Psoas muscle (tissue), 8 donors: ENCODE measurements around the gene CDHR3. TPM values are rescaled to one million over a fixed set of nuclear protein-coding genes. Genes with fewer than 3 reads are reported as not detected.

Experiments used
- ATAC-seq, 4 donors: fragments of 200-7000 bp; cut with Tn5 transposase; one replicate each; pipeline ENCODE4 v1.9.1; 2020; ENCODE audit warnings: moderate library complexity in 3 of 4, mild to moderate bottlenecking in 2 of 4
- DNase-seq, 2 donors: peaks; one replicate each; pipeline ENCODE4 v3.0.0-alpha.2; 2020
- H3K27ac ChIP-seq: fragments of 200-600 bp; one replicate; pipeline ENCODE4 v1.8.0; 2022
- H3K27me3 ChIP-seq, 3 donors: fragments of 200-600 bp in 1 of 3; one replicate each; pipeline versions ENCODE4 v1.6.1 to v1.8.0; 2013 to 2022; ENCODE audit warnings: low read length in 2 of 3, mild to moderate bottlenecking in 2 of 3, moderate library complexity in 1 of 3; ENCODE audit not compliant: insufficient read depth in 3 of 3
- H3K36me3 ChIP-seq, 2 donors: fragments of 200-600 bp in 1 of 2; one replicate each; pipeline versions ENCODE4 v1.6.1 to v1.8.0; 2013 to 2022; ENCODE audit warnings: low read depth in 1 of 2, mild to moderate bottlenecking in 1 of 2, moderate library complexity in 1 of 2; ENCODE audit not compliant: insufficient read depth in 1 of 2
- H3K4me1 ChIP-seq: fragments of 200-600 bp; one replicate; pipeline ENCODE4 v1.8.0; 2022
- H3K4me3 ChIP-seq: fragments of 200-600 bp; one replicate; pipeline ENCODE4 v1.8.0; 2022; ENCODE audit warnings: mild to moderate bottlenecking
- H3K9me3 ChIP-seq: fragments of 200-600 bp; one replicate; pipeline ENCODE4 v1.8.0; 2022
- CTCF ChIP-seq: fragments of 200-600 bp; IDR thresholded peaks from one replicate; pipeline ENCODE4 v1.8.0; 2022; ENCODE audit warnings: antibody characterized with exemption
- WGBS, 3 donors: extraction: QIAGEN DNeasy Blood & Tissue Kit; methylation state at CpG; one replicate each; pipeline versions ENCODE4 v1.1.6 to v1.1.7; 2013; 5-methylcytosine and 5-hydroxymethylcytosine counted together
- intact Hi-C, 2 donors: fragments of 100-400 bp; cut with DNase I; formaldehyde crosslinking; loops; one replicate each; pipeline versions ENCODE4 v1.11.0 to v1.14.2; 2022
- long read RNA-seq, 2 donors: library from polyadenylated mRNA; unstranded; transcript quantifications; one replicate each; pipeline ENCODE4 v2.0.0, GENCODE V29; 2021
- polyA plus RNA-seq, 3 donors: library from polyadenylated mRNA; stranded (reverse); fragments of 200-250 nt; gene quantifications; one replicate each; pipeline ENCODE4 v1.2.3, GENCODE V29; 2013
- total RNA-seq, 4 donors: library from RNA; stranded (reverse); fragmentation: NEBNext Ultra II Directional in 2 of 4; extraction: Animal tissue kit (Norgen Biotek cat#: 25700) in 2 of 4; gene quantifications; one replicate each; pipeline versions ENCODE4 v1.2.1 to v1.2.4, GENCODE V29; 2021 to 2023
- donor health status: healthy with polysubstance abuse.
- donor health status: DM: no; HTN: no; CAD: no; lungs with moderate emphysema.
- donor health status: Bipolar disorder and iron deficiency.
- donor health status: healthy.
- donor health status: DM: yes; HTN: yes; CAD: no.
- donor health status: DM: no; HTN: no; CAD: no.
- donor health status: DM: no; HTN: no; CAD: no.
- donor health status: DM: yes; HTN: yes; CAD: no.

The CDHR3 gene
- total RNA-seq: 1 to 10 TPM in 2 of 4 donors, under 1 TPM in 2; 0.30 to 1.7 (median 0.78) TPM
- under 1 TPM; 0.31 to 0.44 (median 0.43) TPM for polyA plus RNA-seq
- long read RNA-seq, donor 1: 0 reads
- long read RNA-seq, donor 2, partial matches to known transcripts: 0 of 1 reads
- long read RNA-seq, donor 2, other reads (novel, unspliced or antisense): 1 of 1 reads

GRCh38 chr7:105963038-105963667 is at the start of gene CDHR3:
Gene CDHR3, plus strand, starts transcription at chr7:105963264. Its CDS starts 55 bp downstream, at chr7:105963319.
- Histone ChIP-seq H3K27ac (no peak within 1 kb of the TSS), H3K27me3 (no peaks in the 10 kb centered on the region), H3K4me1 (no peaks in the 10 kb centered on the region), H3K4me3 (no peak within 1 kb of the TSS), H3K36me3 (no peaks in the 10 kb centered on the region), H3K9me3 (no peaks in the 10 kb centered on the region)
- intact Hi-C loops: no loop called here
- no peak for ATAC-seq
- DNase-seq: no peak
- no peak for TF ChIP-seq CTCF
- 74 to 77% (median 75%) methylated on average over 4 of the region's 4 CpGs for WGBS, 3 donors

- Histone ChIP-seq H3K4me3 (no peak overlapping the region), H3K9me3 (no peaks in the 10 kb centered on the region), H3K36me3 (no peaks in the 10 kb centered on the region), H3K4me1 (no peaks in the 10 kb centered on the region), H3K27ac (no peak overlapping the region), H3K27me3 (no peaks in the 10 kb centered on the region)
- intact Hi-C loops: no loop called here
- DNase-seq (no peak), ATAC-seq (no peak)
- WGBS, 3 donors: 78 to 94% (median 80%) methylated on average over 3 of the region's 3 CpGs
- no peak for TF ChIP-seq CTCF
Measured at GRCh38 chr7:105913947-105914346, 49.1 kb upstream of the CDHR3 start.

DNA sequence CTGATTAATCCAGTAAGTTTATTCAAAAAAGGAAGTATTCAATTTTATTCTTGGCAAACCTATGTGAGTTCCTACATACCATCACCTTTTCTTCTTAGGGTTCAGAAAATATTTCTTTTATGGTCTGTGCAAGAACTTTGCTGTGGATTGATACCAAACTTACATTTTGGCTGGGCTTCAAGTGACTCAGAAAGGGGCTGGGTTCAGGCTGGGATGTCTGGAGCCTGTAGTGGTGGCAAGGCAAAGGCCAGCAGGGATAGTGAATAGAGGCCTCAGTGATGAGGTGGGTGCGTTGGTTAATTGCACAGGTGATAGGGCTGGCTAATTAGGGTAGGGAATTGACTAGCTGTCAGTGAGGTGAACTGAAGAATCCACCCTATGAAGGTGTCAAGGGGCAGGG is 46.5 kb upstream of the CDHR3 start:
- no peaks in the 10 kb centered on the region for H3K36me3 ChIP-seq
- H3K27me3 ChIP-seq: no peaks in the 10 kb centered on the region
- DNase-seq: no peak
- no peak for TF ChIP-seq CTCF
- H3K4me1 ChIP-seq: no peaks in the 10 kb centered on the region
- intact Hi-C loops: no loop called here
- H3K4me3 ChIP-seq: no peak overlapping the region
- no peak for ATAC-seq
- H3K27ac ChIP-seq: no peak overlapping the region
- no peaks in the 10 kb centered on the region for H3K9me3 ChIP-seq
- WGBS, 3 donors: 90 to 98% (median 95%) methylated on average over 1 of the region's 1 CpG

GRCh38 chr7:105917659-105918058 is 45.4 kb upstream of the CDHR3 start:
- Histone ChIP-seq H3K4me3 (no peak overlapping the region), H3K27ac (no peak overlapping the region), H3K36me3 (no peaks in the 10 kb centered on the region), H3K9me3 (no peaks in the 10 kb centered on the region), H3K4me1 (no peaks in the 10 kb centered on the region), H3K27me3 (no peaks in the 10 kb centered on the region)
- intact Hi-C loops: no loop called here
- no peak for TF ChIP-seq CTCF
- 96 to 99% (median 97%) methylated on average over 2 of the region's 2 CpGs for WGBS, 3 donors
- no peak for DNase-seq
- ATAC-seq: no peak

GRCh38 chr7:105920766-105921165 is 42.3 kb upstream of the CDHR3 start:
- intact Hi-C loops: no loop called here
- DNase-seq (no peak), ATAC-seq (no peak)
- WGBS, 3 donors: 84 to 88% (median 85%) methylated on average over 4 of the region's 4 CpGs
- Histone ChIP-seq H3K4me3 (no peak overlapping the region), H3K27ac (no peak overlapping the region), H3K36me3 (no peaks in the 10 kb centered on the region), H3K9me3 (no peaks in the 10 kb centered on the region), H3K27me3 (no peaks in the 10 kb centered on the region), H3K4me1 (no peaks in the 10 kb centered on the region)
- TF ChIP-seq CTCF: no peak
